ENCODE data around the gene CNPY1. TPM values are rescaled to one million over a fixed set of nuclear protein-coding genes. Genes with fewer than 3 reads are reported as not detected.

Gene CNPY1
- total RNA-seq, 1 experiment from 2014 or later, result not detected

DNA sequence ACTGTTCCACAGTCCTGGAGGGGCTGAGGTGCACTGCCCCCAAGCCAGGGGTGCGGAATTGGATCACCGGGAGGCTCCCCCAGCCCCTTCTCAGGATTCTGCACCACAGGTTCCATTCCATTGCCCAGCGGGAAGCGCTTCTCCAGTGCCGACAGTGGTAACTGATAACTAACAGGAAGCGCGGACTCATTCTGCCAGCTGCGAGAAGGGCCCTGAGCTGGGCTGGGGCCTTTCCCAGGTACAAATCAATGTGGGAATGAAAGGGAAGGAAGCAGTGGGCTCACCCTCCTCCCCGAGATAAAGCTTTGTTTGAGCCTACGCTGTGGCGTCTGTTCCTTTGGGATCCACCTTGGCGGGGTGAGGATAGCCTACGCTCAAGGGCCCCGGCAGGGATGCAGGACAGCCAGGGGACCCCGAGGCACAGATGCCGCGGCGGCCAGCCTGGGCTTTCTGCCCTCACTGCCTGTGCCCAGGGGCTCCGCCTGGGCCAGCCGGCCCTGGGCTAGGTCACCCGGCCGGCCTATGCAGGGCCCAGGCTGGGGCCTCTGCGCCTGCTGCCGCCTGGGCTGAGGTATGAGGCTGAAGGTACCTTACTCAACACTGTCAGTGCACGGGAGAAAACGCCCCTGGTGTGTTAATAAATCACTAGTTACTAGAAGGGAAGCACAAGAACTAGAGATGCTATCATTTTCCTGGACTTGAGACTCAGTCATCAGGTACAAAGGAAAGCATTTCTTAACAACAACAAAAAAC, 49.0 kb downstream of the CNPY1 start:
- no TSS peak for BruUV-seq (replicated peaks)
- no peaks in the 10 kb centered on the region for H3K9me3 ChIP-seq (ENCODE audit: insufficient read depth, low read depth)
- H3K79me2 ChIP-seq (ENCODE audit: low read depth), result no peaks in the 10 kb centered on the region
- ChIA-PET CTCF (no interaction called here), POLR2A (ENCODE audit: unreplicated experiment) (no interaction called here)
- no peaks in the 10 kb centered on the region for H4K20me1 ChIP-seq (ENCODE audit: insufficient read depth)
- no peaks in the 10 kb centered on the region for H3F3A ChIP-seq (ENCODE audit: insufficient read depth, low read depth)
- no peak overlapping the region for H3K27ac ChIP-seq
- DNase-seq, result no peak
- intact Hi-C loops (cut with micrococcal nuclease; ENCODE audit: unreplicated experiment), result no loop called here
- no peak overlapping the region for H2AFZ ChIP-seq
- no peaks in the 10 kb centered on the region for H3K36me3 ChIP-seq (ENCODE audit: low read depth)
- no peak for TF ChIP-seq EZH2 (IDR thresholded peaks at IDR 0.05; ENCODE audit: low read depth)
- TF ChIP-seq, protein P1, sequence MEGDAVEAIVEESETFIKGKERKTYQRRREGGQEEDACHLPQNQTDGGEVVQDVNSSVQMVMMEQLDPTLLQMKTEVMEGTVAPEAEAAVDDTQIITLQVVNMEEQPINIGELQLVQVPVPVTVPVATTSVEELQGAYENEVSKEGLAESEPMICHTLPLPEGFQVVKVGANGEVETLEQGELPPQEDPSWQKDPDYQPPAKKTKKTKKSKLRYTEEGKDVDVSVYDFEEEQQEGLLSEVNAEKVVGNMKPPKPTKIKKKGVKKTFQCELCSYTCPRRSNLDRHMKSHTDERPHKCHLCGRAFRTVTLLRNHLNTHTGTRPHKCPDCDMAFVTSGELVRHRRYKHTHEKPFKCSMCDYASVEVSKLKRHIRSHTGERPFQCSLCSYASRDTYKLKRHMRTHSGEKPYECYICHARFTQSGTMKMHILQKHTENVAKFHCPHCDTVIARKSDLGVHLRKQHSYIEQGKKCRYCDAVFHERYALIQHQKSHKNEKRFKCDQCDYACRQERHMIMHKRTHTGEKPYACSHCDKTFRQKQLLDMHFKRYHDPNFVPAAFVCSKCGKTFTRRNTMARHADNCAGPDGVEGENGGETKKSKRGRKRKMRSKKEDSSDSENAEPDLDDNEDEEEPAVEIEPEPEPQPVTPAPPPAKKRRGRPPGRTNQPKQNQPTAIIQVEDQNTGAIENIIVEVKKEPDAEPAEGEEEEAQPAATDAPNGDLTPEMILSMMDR (conservative IDR thresholded peaks at IDR 0.05), result no peak
- H3K4me2 ChIP-seq, result no peak overlapping the region
- peaks cover 99% of the 10 kb centered on the region for H3K27me3 ChIP-seq (ENCODE audit: insufficient read depth, low read depth)
- no peak overlapping the region for H3K4me3 ChIP-seq
- H3K9me2 ChIP-seq (ENCODE audit: insufficient read depth), result no peaks in the 10 kb centered on the region; the same call in 1 of the 2 replicates
- H3K4me1 ChIP-seq (replicated peaks; ENCODE audit: insufficient read depth), result no peaks in the 10 kb centered on the region

DNA sequence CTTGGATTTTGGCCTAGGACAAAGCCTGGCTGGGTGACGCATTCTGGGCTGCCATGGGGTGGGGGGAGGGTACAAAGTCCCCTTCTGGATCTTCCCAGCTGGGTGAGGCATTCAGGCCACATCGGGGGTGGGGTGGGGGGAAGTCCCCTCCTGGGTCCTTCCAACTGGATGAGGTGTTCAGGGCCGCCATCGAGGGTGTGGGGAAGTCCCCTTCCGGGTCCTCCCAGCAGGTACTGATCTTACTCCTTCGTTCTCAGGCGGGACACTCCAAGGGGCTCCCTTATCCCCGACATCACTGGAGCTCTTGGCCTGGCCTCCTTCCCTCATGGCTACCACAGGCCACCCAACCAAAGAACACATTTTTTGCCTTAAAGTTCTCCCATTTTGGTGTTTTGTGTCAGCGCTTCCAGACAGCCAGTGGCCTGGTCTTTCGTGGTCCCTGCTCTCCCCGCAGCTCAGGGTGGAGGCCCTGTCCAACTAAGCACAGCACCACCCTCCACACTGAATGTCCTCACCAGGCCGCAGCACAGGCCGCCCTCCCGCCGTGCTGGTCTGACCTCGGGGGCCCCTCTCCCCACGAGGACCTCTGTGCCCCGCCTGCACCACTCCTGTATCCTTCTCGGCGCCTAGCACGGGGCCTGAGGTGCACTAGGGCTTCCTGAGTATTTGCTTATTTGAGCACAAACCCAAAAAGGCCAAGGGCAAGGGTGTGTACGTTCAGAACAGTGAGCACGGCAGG, 49.9 kb downstream of the CNPY1 start:
- ChIA-PET POLR2A (ENCODE audit: unreplicated experiment) (no interaction called here), CTCF (no interaction called here)
- peaks cover 99% of the 10 kb centered on the region for H3K27me3 ChIP-seq (ENCODE audit: insufficient read depth, low read depth)
- no peak overlapping the region for H3K4me3 ChIP-seq
- no peak for TF ChIP-seq EZH2 (IDR thresholded peaks at IDR 0.05; ENCODE audit: low read depth)
- TF ChIP-seq, protein P1 (conservative IDR thresholded peaks at IDR 0.05), result no peak
- DNase-seq, result no peak
- H3K27ac ChIP-seq, result no peak overlapping the region
- no peaks in the 10 kb centered on the region for H3F3A ChIP-seq (ENCODE audit: insufficient read depth, low read depth)
- BruUV-seq (replicated peaks), result no TSS peak
- no peaks in the 10 kb centered on the region for H3K4me1 ChIP-seq (replicated peaks; ENCODE audit: insufficient read depth)
- no peak overlapping the region for H3K4me2 ChIP-seq
- H2AFZ ChIP-seq, result no peak overlapping the region
- no peaks in the 10 kb centered on the region for H4K20me1 ChIP-seq (ENCODE audit: insufficient read depth)
- no peaks in the 10 kb centered on the region for H3K9me2 ChIP-seq (ENCODE audit: insufficient read depth)
- H3K9me3 ChIP-seq (ENCODE audit: insufficient read depth, low read depth), result no peaks in the 10 kb centered on the region
- H3K79me2 ChIP-seq (ENCODE audit: low read depth), result no peaks in the 10 kb centered on the region
- intact Hi-C loops (cut with micrococcal nuclease; ENCODE audit: unreplicated experiment), result no loop called here
- no peaks in the 10 kb centered on the region for H3K36me3 ChIP-seq (ENCODE audit: low read depth)

DNA sequence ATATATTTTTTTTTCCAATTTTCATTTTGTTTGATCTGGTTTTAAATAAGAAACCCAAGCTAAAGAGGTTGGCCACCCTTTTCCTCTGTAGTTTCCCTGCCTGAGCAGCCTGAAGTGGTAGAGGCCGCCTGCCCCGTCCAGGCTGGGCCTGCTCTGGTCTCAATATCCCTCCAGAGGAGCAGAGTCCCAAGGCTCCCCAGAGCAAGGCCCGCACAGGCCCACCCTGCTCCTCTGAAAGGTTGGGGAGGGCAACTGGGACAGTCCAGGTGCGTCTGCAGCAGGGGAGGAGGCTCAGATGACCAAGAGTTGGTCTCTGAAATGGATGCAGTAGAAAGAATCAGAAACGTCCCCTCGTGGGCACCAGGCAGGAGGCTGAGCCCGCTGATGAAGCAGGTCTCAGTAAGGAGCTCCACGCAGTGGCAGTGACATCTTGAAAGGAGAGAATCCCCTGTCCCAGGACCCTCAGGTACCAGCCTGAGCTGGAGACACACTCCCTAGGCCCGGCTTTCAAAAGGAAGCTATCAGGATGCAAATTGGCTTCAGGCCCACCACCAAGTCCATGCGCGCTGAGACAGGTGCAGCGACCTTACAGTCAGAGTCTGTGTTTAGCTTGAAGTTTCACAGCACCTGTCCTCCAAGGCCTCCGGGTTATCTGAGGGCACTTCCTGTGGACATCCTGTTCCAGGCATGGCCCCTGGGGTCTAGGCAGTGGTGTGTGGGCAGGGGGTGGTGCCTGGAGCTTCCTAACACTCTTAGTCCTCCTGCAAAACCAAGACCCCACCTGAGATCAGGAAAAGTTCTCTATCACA, 50.7 kb downstream of the CNPY1 start:
- ChIA-PET CTCF (no interaction called here), POLR2A (ENCODE audit: unreplicated experiment) (no interaction called here)
- H3K9me3 ChIP-seq (ENCODE audit: insufficient read depth, low read depth), result no peaks in the 10 kb centered on the region
- no peaks in the 10 kb centered on the region for H4K20me1 ChIP-seq (ENCODE audit: insufficient read depth)
- H3K4me3 ChIP-seq, result no peak overlapping the region
- H3K27me3 ChIP-seq (ENCODE audit: insufficient read depth, low read depth), result peaks cover 99% of the 10 kb centered on the region
- no peak overlapping the region for H3K4me2 ChIP-seq
- no peaks in the 10 kb centered on the region for H3F3A ChIP-seq (ENCODE audit: insufficient read depth, low read depth)
- BruUV-seq (replicated peaks), result no TSS peak
- H2AFZ ChIP-seq, result no peak overlapping the region
- H3K79me2 ChIP-seq (ENCODE audit: low read depth), result no peaks in the 10 kb centered on the region
- DNase-seq, result no peak
- H3K4me1 ChIP-seq (replicated peaks; ENCODE audit: insufficient read depth), result no peaks in the 10 kb centered on the region
- H3K27ac ChIP-seq, result no peak overlapping the region
- no peaks in the 10 kb centered on the region for H3K36me3 ChIP-seq (ENCODE audit: low read depth)
- intact Hi-C loops (cut with micrococcal nuclease; ENCODE audit: unreplicated experiment), result no loop called here
- no peak for TF ChIP-seq EZH2 (IDR thresholded peaks at IDR 0.05; ENCODE audit: low read depth)
- TF ChIP-seq, protein P1 (conservative IDR thresholded peaks at IDR 0.05), result no peak
- H3K9me2 ChIP-seq (ENCODE audit: insufficient read depth), result no peaks in the 10 kb centered on the region
